HepG2 (cell line): ENCODE results near the gene CR1L. TPM values are rescaled to one million over a fixed set of nuclear protein-coding genes. Genes with fewer than 3 reads are reported as not detected.

Experiments used
- ATF1 ChIP-seq: IDR thresholded peaks from 2 replicates; pipeline ENCODE4 v1.6.1; 2016; ENCODE audit warnings: mild to moderate bottlenecking, control low read depth
- ATF7-NPFF ChIP-seq: sonication (generic); formaldehyde crosslinking; IDR thresholded peaks from 2 replicates; pipeline ENCODE4 v1.8.1; 2023; ENCODE audit warnings: mild to moderate bottlenecking, low read depth, missing genetic modification reagents, moderate library complexity
- JUNB ChIP-seq: sonication (generic); formaldehyde crosslinking; IDR thresholded peaks from 2 replicates; pipeline ENCODE4 v1.8.0; 2022; ENCODE audit warnings: missing genetic modification reagents, mild to moderate bottlenecking, borderline replicate concordance
- KLF16 ChIP-seq, 2 experiments: sonication (generic) in 1 of 2; formaldehyde crosslinking in 1 of 2; IDR thresholded peaks; 2 replicates each; pipeline versions ENCODE4 v1.6.1 to v1.8.0; 2016 to 2023; ENCODE audit warnings: missing genetic modification reagents in 2 of 2, missing compliant biosample characterization in 1 of 2
- KLF9 ChIP-seq: IDR thresholded peaks from 2 replicates; pipeline ENCODE4 v1.6.1; 2016; ENCODE audit warnings: low read depth
- NONO ChIP-seq, 2 experiments: fragments of 450-650 bp in 1 of 2; sonication (generic) in 1 of 2; formaldehyde crosslinking in 1 of 2; IDR thresholded peaks in 1 of 2; conservative IDR thresholded peaks in 1 of 2; 2 replicates each; pipeline versions ENCODE4 v1.6.1 to v1.8.0; 2017 to 2022; ENCODE audit warnings: mild to moderate bottlenecking in 1 of 2, missing genetic modification reagents in 1 of 2, moderate library complexity in 1 of 2
- PRPF4 ChIP-seq: fragments of 200-400 bp; formaldehyde crosslinking; IDR thresholded peaks from 2 replicates; pipeline ENCODE4 v1.6.1; 2016; ENCODE audit warnings: low read length, low read depth; ENCODE audit not compliant: poor library complexity, severe bottlenecking
- RFX5 ChIP-seq: IDR thresholded peaks from 2 replicates; pipeline ENCODE4 v1.6.1; 2011; ENCODE audit warnings: low read depth, low read length, improper control_type of control experiment
- TEAD3 ChIP-seq: optimal IDR thresholded peaks from 2 replicates; pipeline ENCODE3; 2016; ENCODE audit warnings: borderline replicate concordance
- ZNF296 ChIP-seq: sonication (generic); formaldehyde crosslinking; conservative IDR thresholded peaks from 2 replicates; pipeline ENCODE4 v1.5.0; 2020; ENCODE audit warnings: mild to moderate bottlenecking, missing genetic modification reagents
- ZNF333 ChIP-seq: sonication (generic); formaldehyde crosslinking; IDR thresholded peaks from 2 replicates; pipeline ENCODE4 v1.4.0; 2020; ENCODE audit warnings: mild to moderate bottlenecking, missing genetic modification reagents, borderline replicate concordance
- ZNF382 ChIP-seq: sonication (generic); formaldehyde crosslinking; IDR thresholded peaks from 2 replicates; pipeline ENCODE4 v1.5.0; 2020; ENCODE audit warnings: missing genetic modification reagents, mild to moderate bottlenecking, borderline replicate concordance
- ZNF569 ChIP-seq: sonication (generic); formaldehyde crosslinking; IDR thresholded peaks from 2 replicates; pipeline ENCODE4 v1.5.0; 2020; ENCODE audit warnings: mild to moderate bottlenecking, missing genetic modification reagents, moderate library complexity, borderline replicate concordance
- ZNF772 ChIP-seq: sonication (generic); formaldehyde crosslinking; IDR thresholded peaks from 2 replicates; pipeline ENCODE4 v1.5.0; 2020; ENCODE audit warnings: mild to moderate bottlenecking, missing genetic modification reagents
- polyA plus RNA-seq, 8 experiments: library from polyadenylated mRNA; depleted of rRNA in 3 of 8; stranded (reverse) in 7 of 8; unstranded in 1 of 8; fragments of >200 nt; fragmentation: Illumina TruSeq in 4 of 8; extraction: Trizol in 4 of 8; gene quantifications; 2 replicates each; pipeline versions ENCODE4 v1.2.1 to v1.2.3, GENCODE V29; 2011 to 2016; ENCODE audit warnings: low read depth in 4 of 8, missing spikeins in 1 of 8, mixed read lengths in 1 of 8; ENCODE audit not compliant: insufficient read depth in 1 of 8
- total RNA-seq, 5 experiments: library from RNA; depleted of rRNA; stranded (reverse); fragments of >200 nt; fragmentation: Illumina TruSeq; extraction: Trizol; gene quantifications; 2 replicates each; pipeline ENCODE4 v1.2.3, GENCODE V29; 2016; ENCODE audit warnings: low read depth in 1 of 5
- TF ChIP-seq, protein P1 (sequence below): sonication (generic); formaldehyde crosslinking; IDR thresholded peaks from 2 replicates; pipeline ENCODE4 v1.5.0; 2020; ENCODE audit warnings: mild to moderate bottlenecking, missing genetic modification reagents, borderline replicate concordance
- TF ChIP-seq, protein P2 (sequence below), 2 experiments: sonication (generic) in 1 of 2; formaldehyde crosslinking in 1 of 2; IDR thresholded peaks; 2 replicates each; pipeline versions ENCODE4 v1.5.1 to v1.6.1; 2011 to 2020; ENCODE audit warnings: borderline replicate concordance in 1 of 2, low read depth in 1 of 2, low read length in 1 of 2, mild to moderate bottlenecking in 1 of 2, missing genetic modification reagents in 1 of 2, moderate library complexity in 1 of 2
- TF ChIP-seq, protein P3 (sequence below): sonication (generic); formaldehyde crosslinking; IDR thresholded peaks from 2 replicates; pipeline ENCODE4 v1.4.0; 2020; ENCODE audit warnings: mild to moderate bottlenecking, low read depth, missing genetic modification reagents

The CR1L gene
- total and polyA plus RNA-seq, 2 of the 13 experiments (the other 11 are each of a cell fraction or from before 2014, with no cell fraction given): not detected

DNA sequence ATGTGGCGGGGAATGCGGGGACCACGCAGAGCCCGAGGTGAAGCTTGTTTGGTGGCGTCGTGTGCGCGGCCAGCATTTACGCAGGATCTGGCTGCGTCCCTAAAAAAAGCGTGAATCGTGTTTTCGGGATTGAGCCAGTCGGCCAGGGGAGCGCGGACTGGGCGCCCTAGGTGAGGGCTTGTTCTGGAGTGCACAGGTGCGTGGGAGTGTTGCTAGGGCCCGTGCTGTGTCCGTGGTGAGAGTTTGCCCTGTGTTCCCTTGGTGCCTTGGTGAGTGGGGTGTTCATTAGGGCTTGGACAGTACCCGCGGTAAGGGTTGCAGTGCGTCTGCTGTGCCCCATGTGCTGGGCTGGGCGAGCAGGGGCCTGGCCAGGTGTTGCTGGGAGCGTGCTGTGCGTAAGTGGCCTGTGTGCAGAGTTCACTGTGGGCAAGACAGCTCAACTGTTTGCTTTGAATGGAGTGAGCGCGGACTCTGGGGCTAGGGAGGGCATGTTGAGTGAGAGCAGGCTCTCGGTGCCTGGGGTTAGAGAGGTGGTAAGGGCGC is 107.6 kb downstream of the CR1L start (continued):
- TF ChIP-seq, protein P1, sequence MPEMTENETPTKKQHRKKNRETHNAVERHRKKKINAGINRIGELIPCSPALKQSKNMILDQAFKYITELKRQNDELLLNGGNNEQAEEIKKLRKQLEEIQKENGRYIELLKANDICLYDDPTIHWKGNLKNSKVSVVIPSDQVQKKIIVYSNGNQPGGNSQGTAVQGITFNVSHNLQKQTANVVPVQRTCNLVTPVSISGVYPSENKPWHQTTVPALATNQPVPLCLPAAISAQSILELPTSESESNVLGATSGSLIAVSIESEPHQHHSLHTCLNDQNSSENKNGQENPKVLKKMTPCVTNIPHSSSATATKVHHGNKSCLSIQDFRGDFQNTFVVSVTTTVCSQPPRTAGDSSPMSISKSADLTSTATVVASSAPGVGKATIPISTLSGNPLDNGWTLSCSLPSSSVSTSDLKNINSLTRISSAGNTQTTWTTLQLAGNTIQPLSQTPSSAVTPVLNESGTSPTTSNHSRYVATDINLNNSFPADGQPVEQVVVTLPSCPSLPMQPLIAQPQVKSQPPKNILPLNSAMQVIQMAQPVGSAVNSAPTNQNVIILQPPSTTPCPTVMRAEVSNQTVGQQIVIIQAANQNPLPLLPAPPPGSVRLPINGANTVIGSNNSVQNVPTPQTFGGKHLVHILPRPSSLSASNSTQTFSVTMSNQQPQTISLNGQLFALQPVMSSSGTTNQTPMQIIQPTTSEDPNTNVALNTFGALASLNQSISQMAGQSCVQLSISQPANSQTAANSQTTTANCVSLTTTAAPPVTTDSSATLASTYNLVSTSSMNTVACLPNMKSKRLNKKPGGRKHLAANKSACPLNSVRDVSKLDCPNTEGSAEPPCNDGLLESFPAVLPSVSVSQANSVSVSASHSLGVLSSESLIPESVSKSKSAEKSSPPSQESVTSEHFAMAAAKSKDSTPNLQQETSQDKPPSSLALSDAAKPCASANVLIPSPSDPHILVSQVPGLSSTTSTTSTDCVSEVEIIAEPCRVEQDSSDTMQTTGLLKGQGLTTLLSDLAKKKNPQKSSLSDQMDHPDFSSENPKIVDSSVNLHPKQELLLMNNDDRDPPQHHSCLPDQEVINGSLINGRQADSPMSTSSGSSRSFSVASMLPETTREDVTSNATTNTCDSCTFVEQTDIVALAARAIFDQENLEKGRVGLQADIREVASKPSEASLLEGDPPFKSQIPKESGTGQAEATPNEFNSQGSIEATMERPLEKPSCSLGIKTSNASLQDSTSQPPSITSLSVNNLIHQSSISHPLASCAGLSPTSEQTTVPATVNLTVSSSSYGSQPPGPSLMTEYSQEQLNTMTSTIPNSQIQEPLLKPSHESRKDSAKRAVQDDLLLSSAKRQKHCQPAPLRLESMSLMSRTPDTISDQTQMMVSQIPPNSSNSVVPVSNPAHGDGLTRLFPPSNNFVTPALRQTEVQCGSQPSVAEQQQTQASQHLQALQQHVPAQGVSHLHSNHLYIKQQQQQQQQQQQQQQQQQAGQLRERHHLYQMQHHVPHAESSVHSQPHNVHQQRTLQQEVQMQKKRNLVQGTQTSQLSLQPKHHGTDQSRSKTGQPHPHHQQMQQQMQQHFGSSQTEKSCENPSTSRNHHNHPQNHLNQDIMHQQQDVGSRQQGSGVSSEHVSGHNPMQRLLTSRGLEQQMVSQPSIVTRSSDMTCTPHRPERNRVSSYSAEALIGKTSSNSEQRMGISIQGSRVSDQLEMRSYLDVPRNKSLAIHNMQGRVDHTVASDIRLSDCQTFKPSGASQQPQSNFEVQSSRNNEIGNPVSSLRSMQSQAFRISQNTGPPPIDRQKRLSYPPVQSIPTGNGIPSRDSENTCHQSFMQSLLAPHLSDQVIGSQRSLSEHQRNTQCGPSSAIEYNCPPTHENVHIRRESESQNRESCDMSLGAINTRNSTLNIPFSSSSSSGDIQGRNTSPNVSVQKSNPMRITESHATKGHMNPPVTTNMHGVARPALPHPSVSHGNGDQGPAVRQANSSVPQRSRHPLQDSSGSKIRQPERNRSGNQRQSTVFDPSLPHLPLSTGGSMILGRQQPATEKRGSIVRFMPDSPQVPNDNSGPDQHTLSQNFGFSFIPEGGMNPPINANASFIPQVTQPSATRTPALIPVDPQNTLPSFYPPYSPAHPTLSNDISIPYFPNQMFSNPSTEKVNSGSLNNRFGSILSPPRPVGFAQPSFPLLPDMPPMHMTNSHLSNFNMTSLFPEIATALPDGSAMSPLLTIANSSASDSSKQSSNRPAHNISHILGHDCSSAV (CRISPR knock-in tag): no peak
- TF ChIP-seq JUNB (CRISPR knock-in tag): no peak
- no peak for TF ChIP-seq ZNF569 (CRISPR knock-in tag)
- no peak for TF ChIP-seq KLF9
- TF ChIP-seq ZNF382 (CRISPR knock-in tag): no peak
- 0 out of 2 replicates have a peak, but pooled peaks have one; percentile 24 for TF ChIP-seq ZNF296
- TF ChIP-seq, protein P2, sequence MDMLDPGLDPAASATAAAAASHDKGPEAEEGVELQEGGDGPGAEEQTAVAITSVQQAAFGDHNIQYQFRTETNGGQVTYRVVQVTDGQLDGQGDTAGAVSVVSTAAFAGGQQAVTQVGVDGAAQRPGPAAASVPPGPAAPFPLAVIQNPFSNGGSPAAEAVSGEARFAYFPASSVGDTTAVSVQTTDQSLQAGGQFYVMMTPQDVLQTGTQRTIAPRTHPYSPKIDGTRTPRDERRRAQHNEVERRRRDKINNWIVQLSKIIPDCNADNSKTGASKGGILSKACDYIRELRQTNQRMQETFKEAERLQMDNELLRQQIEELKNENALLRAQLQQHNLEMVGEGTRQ (IDR thresholded peaks at IDR 0.05; ENCODE audit: low read depth, low read length): no peak
- TF ChIP-seq, protein P2 (CRISPR knock-in tag; IDR thresholded peaks at IDR 0.05; ENCODE audit: borderline replicate concordance): no peak; the same call in 1 of the 2 replicates
- peak; percentile 29 for TF ChIP-seq ATF7-NPFF (CRISPR knock-in tag)
- no peak for TF ChIP-seq ZNF772 (CRISPR knock-in tag)
- TF ChIP-seq ZNF333 (CRISPR knock-in tag): no peak
- TF ChIP-seq, protein P3, sequence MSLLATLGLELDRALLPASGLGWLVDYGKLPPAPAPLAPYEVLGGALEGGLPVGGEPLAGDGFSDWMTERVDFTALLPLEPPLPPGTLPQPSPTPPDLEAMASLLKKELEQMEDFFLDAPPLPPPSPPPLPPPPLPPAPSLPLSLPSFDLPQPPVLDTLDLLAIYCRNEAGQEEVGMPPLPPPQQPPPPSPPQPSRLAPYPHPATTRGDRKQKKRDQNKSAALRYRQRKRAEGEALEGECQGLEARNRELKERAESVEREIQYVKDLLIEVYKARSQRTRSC: no peak
- TF ChIP-seq PRPF4: no peak
- no peak for TF ChIP-seq ATF1 (CRISPR knock-in tag)
- TF ChIP-seq NONO (IDR thresholded peaks at IDR 0.05): no peak
- TF ChIP-seq NONO (CRISPR knock-in tag; conservative IDR thresholded peaks at IDR 0.05): peak; percentile 8; the same call in 1 of the 2 replicates
- no peak for TF ChIP-seq RFX5
- TF ChIP-seq TEAD3 (CRISPR knock-in tag): peak; percentile 49
- TF ChIP-seq KLF16 (CRISPR knock-in tag; IDR thresholded peaks at IDR 0.05): peak in 1 of 2 experiments; percentile 8; a peak in 2 of 4 replicates
